GM19455 (cell line): ENCODE measurements around the gene DYNC1H1.

Source experiments
- ATAC-seq: cut with Tn5 transposase; IDR thresholded peaks from one replicate; pipeline ENCODE4 v1.9.1; 2021; ENCODE audit not compliant: unreplicated experiment

DYNC1H1 gene

DNA sequence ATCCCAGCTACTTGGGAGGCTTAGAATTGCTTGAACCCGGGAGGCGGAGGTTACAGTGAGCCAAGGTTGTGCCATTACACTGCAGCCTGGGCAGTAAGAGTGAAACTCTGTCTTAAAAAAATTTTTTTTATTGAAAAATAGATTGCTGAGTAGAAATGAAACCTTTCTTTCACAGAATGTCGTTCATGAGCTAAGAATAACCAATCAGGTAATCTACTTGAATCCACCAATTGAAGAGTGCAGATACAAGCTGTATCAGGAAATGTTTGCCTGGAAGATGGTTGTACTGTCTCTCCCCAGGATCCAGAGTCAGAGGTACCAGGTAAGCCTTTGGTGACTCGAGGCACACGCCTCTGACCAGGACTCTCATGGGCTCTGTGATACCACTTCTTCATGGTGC is 27.0 kb downstream of the DYNC1H1 start:
- no peak for ATAC-seq

DNA sequence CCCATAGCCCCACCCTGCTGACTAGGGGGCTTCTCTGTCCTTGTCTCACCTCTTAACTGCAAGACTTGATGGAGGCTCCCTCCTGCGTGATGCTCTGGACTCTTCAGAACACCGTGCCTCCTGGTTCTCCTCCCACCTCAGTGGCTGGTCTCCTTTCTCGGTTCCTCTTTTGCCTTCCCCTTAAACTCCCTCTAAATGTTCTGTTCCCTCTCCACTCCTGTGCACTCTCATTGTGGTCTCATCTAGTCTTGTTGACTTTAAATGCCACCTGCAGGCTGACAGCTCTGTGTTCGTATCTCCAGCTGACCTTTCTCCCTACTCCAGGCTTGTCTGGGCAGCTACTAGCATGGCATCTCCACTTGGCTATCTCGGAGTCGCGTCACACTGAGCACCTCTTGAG is 28.3 kb downstream of the DYNC1H1 start:
- peak; percentile 92 for ATAC-seq

DNA sequence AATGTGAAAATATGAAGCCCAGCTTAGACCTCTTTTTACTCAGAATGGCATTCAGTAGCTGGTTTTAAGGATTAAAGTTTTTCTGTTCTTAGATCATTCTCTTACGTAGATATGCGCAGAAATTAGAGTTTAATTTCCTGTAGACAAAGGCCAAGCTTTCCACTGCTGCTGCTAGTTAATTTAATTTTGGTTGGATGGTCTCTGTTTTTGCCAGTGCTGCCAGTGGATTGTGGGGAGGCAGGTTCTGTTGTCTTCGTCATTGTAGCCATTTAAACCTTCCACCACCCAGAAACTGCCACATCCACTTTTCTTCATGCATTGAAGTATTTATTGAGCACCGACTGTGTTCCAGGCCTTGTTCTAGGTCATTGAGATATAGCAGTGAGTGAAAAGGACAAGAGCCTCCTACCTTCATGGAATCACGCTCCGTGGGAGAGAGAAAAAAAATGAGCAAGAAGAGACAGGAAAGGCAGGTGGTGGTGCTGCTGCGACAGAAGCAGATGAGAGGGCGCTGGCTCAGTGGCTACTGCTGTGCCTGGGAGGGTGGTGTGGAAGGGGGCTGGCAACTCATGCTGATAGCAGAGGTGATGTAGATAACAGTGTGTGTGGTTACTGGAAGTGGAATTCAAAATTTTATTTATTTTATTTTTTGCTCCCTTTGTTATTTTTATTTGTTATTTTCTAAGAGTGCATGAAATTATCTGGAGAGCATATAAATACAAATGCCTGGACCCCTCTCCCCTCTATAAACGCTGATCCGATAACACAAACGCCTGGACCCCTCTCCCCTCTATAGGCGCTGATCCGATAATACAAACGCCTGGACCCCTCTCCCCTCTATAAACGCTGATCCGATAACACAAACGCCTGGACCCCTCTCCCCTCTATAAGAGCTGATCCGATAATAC is 33.3 kb downstream of the DYNC1H1 start:
- ATAC-seq: no peak

DNA sequence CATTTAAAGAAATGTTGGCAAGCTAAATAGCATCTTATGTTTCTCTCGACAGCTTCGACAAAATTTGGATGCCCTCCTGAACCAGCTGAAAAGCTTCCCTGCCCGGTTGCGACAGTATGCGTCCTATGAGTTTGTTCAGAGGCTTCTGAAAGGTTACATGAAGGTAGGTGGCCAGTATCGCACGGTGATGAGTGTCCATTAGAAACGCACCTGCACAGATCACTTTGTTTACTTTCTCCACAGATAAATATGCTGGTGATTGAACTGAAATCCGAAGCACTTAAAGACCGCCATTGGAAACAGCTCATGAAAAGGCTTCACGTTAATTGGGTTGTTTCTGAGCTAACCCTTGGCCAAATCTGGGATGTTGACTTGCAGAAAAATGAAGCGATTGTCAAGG is 36.5 kb downstream of the DYNC1H1 start:
- no peak for ATAC-seq

DNA sequence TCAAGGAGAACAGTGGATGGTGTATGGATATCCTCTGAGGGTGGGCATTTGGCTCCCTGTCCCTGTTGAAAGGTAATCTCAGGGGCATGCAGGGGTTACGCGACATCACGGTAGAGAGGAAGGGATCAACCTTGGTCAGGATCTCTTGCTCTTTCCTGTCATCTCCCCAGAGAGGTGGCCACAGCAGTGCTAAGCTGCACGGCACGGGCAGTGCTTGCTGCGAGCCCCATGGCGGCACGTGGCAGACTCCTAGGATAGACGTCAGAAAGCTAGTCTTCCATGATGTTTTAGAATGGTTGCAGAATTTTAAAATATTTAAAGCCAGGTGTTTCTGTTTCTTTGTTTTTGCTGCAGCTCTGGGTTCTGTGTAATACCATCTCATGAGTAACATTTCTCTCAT is 41.0 kb downstream of the DYNC1H1 start:
- ATAC-seq: no peak

DNA sequence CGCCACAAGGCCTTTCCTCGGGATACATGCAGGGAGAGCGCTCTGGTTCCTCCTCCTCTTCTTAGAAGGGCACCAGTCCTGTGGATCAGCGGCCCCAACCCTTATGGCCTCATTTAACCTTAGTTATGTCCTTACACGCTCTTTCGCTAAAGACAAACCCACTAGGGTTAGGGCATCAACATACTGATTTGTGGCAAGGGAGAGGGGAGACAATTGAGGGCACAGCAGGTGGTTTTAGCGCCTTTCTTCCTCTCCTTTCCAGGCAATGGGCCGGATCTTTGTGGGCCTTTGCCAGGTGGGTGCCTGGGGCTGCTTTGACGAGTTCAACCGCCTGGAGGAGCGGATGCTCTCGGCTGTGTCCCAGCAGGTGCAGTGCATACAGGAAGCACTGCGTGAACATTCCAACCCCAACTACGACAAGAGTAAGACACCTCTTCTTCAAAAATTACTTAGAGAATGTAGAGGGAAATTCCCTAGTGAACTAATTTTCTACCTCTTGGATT is 43.6 kb downstream of the DYNC1H1 start:
- no peak for ATAC-seq

DNA sequence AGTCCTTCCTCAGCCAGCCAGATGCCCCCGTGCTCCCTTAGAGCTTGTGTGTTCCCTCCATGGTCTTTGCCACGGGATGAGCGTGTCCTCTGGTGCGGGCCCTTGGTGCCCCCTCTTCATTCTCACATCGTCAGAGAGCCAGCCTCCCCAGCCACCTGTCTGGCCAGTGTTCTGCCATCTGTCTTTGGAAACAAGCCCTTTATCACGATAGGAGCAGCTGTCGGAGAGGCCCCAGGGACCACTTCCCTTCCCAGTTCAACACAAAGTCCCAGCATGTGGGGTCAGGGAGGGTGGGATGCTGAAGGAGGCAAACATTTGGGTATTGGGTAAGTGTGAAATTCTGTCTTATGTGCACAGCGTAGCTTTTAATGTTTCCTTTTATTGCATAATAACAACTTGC is 44.5 kb downstream of the DYNC1H1 start:
- ATAC-seq: no peak

DNA sequence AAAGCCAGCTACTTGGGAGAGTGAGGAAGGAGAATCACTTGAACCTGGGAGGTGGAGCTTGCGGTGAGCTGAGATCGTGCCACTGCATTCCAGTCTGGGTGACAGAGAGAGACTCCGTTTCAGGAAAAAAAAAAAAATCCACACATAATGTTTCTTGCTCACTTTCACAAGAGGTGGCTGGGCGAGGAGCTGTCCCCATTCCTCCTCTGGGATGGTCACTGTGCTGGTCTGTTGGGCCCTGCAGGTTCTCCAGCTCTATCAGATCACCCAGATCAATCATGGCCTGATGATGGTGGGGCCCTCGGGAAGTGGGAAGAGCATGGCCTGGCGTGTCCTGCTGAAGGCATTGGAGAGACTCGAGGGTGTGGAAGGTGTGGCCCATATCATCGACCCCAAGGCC is 47.3 kb downstream of the DYNC1H1 start:
- ATAC-seq: no peak

DNA sequence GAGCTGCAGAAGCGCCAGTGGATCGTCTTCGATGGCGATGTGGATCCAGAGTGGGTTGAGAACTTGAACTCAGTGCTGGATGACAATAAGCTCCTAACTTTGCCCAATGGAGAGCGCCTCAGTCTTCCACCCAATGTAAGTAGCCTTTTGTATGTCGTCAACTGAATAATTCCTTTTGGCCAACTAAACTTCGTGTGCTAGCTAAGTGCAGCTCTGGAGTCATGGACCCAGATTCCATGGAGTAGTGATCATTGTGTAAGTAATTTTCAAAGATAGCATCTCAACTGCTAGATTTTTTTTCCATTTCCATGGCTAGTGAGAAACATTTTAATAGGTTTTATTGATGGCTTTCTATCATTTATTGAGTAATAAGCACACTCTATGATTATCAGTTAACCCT is 48.0 kb downstream of the DYNC1H1 start:
- no peak for ATAC-seq

DNA sequence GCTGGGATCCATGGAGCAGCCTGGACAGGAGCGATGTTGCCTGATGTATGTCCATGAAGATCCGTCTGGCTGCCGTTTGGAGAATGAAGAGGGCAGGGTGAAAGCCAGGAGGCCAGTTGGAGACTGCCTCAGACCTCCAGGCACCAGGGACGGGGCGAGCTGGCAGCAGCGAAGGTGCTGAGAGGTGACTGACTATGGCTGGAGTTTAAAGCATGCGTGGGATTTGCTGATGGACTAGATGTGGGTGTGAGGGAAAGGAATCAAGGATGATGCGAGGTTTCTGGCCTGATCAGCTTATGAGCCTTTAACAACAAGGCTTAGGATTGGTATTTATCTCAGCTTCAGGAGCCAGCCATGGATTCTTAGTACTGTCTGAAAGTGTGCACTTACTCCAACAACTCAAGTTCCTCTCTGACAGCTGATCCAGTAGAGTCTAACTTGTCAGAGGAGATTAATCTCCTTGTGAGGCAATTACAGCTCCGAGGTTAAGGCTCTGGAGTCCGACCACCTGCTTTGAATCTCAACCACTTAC is 49.4 kb downstream of the DYNC1H1 start:
- ATAC-seq: no peak

DNA sequence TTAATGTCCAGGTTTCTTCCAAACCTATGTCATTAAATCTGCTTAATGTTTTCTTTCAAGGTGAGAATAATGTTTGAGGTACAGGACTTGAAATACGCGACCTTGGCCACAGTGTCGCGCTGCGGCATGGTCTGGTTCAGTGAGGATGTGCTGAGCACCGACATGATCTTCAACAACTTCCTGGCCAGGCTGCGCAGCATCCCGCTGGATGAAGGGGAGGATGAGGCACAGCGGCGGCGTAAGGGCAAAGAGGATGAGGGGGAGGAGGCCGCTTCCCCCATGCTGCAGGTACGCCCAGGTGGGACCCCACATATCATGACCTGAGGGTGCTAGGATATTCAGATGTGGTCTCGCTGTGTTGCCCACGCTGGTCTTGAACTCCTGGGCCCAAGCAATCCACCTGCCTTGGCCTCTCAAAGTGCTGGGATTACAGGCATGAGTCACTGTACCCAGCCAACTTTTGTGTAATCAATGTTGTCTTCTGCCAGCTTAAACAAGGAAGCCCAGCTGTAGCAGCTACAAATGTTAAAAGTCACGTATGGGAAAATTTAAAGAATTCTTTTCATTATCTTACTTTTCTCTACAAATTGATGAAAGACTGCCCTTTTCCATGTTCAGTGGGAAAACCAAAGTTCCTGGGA is 50.8 kb downstream of the DYNC1H1 start:
- ATAC-seq: no peak

DNA sequence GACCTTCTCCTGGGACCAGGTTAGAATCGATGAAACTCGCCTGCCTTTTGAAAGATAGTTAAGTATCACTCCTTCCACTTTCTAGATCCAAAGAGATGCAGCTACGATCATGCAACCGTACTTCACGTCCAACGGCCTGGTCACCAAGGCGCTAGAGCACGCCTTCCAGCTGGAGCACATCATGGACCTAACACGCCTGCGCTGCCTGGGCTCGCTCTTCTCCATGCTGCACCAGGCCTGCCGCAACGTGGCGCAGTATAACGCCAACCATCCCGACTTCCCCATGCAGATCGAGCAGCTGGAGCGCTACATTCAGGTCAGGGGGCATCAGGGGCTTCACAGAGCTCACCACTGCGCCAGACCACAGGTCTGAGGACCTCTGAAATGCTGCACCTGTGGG is 51.4 kb downstream of the DYNC1H1 start:
- ATAC-seq: no peak

DNA sequence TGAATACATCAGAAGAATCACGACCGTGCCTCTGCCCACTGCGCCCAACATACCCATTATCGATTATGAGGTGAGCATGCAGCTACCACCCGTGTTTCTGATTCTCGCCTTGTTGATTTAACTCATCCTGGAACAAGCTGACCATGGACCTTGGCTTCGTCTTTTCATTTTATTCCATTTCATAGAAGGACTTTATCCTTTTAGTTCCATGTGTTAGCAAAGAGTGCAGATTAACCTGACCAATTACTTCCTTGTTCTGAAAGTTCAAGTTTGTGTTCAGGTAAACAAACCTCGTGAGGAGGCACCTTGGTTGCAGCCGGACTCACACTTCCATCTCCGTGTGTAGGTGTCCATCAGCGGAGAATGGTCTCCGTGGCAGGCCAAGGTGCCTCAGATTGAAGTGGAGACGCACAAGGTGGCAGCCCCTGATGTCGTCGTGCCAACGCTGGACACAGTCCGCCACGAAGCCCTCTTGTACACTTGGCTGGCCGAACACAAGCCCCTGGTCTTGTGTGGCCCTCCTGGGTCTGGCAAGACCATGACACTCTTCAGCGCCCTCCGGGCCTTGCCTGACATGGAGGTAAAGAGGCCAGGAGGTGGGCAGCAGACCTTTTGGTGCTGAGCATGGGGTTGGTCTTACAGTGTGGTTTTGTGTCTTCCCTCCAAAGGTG is 52.2 kb downstream of the DYNC1H1 start:
- ATAC-seq: no peak

DNA sequence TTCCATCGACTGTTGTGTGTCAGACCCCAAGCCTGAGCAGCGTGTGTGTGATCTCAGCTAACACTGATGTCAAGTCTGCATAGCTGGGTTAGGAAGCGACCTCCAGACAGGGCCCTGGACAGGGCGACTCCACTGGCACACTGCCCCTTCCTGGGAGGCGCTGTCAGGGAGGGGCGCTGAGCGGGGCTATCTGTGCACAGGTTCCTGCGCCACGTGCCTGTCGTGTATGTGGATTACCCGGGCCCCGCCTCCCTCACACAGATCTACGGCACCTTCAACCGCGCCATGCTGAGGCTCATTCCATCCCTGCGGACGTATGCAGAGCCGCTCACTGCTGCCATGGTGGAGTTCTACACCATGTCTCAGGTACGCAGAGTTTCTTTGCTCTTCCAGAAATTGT is 53.9 kb downstream of the DYNC1H1 start:
- no peak for ATAC-seq

DNA sequence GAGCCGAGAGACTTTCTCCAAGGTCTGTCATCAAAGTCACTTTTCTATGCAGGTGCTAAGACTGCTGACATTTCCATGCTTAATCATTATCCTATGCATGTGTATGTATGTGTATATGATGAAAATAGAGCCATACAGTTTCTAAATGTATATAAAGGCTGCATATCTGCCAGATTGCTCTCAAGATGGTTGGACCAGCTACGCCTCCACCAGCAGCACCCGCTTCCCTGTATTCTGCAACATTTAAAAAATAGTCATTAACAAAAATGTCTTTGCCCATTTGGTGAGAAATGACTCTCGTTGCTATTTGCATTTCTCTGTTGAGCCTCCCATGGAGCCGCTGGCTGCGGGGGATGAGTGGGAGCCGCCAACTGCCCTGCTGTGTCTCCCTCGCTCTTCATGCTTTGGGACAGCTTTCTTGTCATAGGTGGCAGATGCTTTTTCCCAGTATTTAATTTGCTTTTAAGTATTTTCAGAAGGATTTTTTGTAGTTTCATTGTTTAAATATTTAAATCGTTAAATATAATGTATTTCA is 54.7 kb downstream of the DYNC1H1 start:
- no peak for ATAC-seq

DNA sequence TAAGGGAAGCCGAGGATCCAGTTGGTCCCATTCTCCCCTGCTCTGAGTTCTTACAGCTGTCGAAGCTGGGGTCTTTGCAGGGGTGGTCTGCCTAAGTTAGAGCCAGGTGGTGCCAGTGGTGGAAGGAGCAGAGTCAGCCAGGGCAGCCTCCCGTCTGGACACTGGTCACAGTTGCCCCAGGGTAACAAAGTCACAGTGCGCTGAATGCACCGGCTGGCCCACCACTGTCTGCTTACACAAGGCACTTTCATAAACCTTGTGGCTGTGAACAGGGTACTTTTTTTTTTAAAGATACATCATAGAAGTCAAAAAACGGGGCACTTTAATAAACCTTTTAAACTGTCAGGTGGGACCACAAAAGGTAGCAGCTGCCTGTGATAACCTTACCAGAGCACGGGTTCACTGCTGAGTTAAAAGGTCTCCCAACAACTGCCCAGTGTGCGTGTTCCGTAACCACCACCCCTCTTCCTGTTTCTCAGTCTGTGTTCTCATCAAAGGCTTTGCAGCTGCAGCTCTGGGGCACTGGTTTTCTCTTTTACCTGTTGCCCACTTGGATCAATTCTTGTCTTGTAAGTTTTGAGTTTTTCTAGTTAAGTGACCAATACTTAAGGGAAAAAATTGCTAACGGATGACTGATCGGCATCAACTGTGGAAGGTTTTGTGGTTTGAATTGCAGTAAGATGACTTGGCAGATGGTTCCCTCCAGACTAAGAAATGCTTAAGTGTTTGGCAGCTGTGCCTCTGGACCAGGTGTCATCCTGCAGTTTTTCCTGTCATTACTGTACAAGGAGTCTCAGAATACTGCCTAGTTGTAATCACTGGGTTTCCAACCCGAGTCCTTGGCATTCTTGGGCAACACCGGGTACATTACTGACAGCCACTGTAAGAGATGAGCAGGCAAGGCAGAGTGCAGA is 55.9 kb downstream of the DYNC1H1 start:
- no peak for ATAC-seq

DNA sequence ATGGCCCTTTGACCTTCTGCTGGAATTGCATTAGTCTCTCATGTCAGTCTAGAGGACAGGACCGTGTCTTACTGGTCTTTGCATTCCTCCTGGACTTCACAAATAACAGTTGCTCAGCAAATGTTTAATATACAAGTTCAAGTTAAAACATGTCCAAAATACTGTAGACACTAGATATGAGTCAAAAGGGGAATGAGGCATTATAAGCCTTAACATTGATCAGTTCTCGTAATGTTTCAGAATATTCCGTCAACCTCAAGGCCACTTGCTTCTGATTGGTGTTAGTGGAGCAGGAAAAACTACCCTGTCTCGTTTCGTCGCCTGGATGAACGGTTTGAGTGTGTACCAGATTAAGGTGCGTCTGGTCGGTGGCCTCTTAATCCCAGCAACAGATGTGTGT is 62.6 kb downstream of the DYNC1H1 start:
- no peak for ATAC-seq

DNA sequence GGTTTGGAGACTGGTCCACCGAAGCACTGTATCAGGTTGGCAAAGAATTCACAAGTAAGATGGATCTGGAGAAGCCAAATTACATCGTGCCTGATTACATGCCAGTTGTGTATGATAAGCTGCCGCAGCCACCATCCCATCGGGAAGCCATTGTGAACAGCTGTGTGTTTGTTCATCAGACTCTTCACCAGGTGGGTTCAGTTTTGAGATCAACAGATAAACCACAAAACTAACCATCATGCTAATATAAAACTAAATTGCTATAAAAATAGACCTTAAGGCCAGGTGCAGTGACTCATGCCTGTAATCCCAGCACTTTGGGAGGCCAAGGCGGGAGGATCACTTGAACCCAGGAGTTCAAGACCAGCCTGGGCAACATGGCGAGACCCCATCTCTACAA is 63.6 kb downstream of the DYNC1H1 start:
- no peak for ATAC-seq

DNA sequence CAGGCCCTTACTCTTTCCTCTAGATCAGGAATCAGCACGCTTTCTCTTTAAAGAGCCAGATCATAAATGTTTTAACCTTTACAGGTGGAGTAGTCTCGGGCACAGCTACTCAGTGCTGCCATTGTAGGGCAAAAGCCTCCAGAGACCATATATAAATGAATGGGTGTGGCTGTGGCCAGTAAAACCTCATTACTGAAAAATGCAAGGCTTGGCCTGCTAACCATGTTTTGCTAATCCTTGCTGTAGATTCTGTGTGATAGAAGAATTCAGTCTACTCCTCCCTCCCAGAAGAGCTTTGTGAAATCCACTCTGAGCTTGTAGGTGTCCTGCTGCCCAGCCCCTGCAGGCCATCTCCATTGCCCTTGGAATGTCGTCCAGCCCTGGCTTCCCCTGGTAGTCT is 64.4 kb downstream of the DYNC1H1 start:
- no peak for ATAC-seq

DNA sequence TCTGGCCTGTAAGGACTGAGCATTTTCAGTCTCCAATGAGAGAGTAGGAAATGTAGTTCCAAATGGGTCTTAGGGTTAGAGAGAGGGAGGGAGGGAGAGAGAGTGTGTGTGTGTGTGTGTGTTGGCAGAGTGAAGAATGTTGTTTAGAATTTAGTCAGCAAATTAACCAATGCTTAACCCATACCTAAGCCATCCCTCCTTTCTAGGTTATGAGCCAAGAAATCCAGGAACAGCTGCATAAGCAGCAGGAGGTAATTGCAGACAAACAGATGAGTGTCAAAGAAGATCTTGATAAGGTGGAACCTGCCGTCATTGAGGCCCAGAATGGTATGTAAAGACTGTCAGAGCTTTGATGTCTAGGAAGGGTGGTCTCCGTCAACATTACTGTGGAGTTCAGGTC is 65.6 kb downstream of the DYNC1H1 start:
- no peak for ATAC-seq
